Measurements from ENCODE around the gene SPPL2A. TPM values are rescaled to one million over a fixed set of nuclear protein-coding genes. Genes with fewer than 3 reads are reported as not detected.

The SPPL2A gene
- total RNA-seq, 4 donors from 2014 or later, result 122 to 132 (median 128) TPM

- no peaks in the 10 kb centered on the region for H3K9me3 ChIP-seq
- 94% methylated on average over 3 of the region's 3 CpGs for WGBS
- H3K27me3 ChIP-seq, result no peaks in the 10 kb centered on the region
- no peak overlapping the region for H3K27ac ChIP-seq (replicated peaks in 1 of 4)
- intact Hi-C loops (cut with DNase I), result no loop called here
- no peak overlapping the region for H3K4me3 ChIP-seq
- no peaks in the 10 kb centered on the region for H3K4me1 ChIP-seq
- no peak for DNase-seq (ENCODE audit: extremely low spot score)
- TF ChIP-seq POLR2A (IDR thresholded peaks at IDR 0.05; ENCODE audit: low read depth) (no peak), POLR2AphosphoS5 (IDR thresholded peaks at IDR 0.05) (no peak), EP300 (IDR thresholded peaks at IDR 0.05) (no peak)
- TF ChIP-seq, protein P1, sequence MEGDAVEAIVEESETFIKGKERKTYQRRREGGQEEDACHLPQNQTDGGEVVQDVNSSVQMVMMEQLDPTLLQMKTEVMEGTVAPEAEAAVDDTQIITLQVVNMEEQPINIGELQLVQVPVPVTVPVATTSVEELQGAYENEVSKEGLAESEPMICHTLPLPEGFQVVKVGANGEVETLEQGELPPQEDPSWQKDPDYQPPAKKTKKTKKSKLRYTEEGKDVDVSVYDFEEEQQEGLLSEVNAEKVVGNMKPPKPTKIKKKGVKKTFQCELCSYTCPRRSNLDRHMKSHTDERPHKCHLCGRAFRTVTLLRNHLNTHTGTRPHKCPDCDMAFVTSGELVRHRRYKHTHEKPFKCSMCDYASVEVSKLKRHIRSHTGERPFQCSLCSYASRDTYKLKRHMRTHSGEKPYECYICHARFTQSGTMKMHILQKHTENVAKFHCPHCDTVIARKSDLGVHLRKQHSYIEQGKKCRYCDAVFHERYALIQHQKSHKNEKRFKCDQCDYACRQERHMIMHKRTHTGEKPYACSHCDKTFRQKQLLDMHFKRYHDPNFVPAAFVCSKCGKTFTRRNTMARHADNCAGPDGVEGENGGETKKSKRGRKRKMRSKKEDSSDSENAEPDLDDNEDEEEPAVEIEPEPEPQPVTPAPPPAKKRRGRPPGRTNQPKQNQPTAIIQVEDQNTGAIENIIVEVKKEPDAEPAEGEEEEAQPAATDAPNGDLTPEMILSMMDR (IDR thresholded peaks at IDR 0.05), result no peak
- peaks cover 13 to 45% (median 26%) of the 10 kb centered on the region in 4 donors for H3K36me3 ChIP-seq
Measured at GRCh38 chr15:50712018-50712417, 53.5 kb downstream of the SPPL2A start.

- Histone ChIP-seq H3K36me3 (peaks cover 15 to 48% (median 27%) of the 10 kb centered on the region in 4 donors), H3K27me3 (no peaks in the 10 kb centered on the region), H3K27ac (replicated peaks in 1 of 4) (no peak overlapping the region), H3K4me3 (no peak overlapping the region), H3K9me3 (no peaks in the 10 kb centered on the region), H3K4me1 (no peaks in the 10 kb centered on the region)
- intact Hi-C loops (cut with DNase I), result loop anchor here (2.0 kb wide), 1 partner anchor 20 kb away; no protein-coding TSS in a partner anchor
- no peak for DNase-seq (ENCODE audit: extremely low spot score)
- TF ChIP-seq, protein P1 (IDR thresholded peaks at IDR 0.05), result no peak
- TF ChIP-seq POLR2A (IDR thresholded peaks at IDR 0.05; ENCODE audit: low read depth), result no peak
- TF ChIP-seq EP300 (IDR thresholded peaks at IDR 0.05), result no peak
- TF ChIP-seq POLR2AphosphoS5 (IDR thresholded peaks at IDR 0.05), result no peak
Measured at GRCh38 chr15:50710585-50710984, 54.9 kb downstream of the SPPL2A start.

DNA sequence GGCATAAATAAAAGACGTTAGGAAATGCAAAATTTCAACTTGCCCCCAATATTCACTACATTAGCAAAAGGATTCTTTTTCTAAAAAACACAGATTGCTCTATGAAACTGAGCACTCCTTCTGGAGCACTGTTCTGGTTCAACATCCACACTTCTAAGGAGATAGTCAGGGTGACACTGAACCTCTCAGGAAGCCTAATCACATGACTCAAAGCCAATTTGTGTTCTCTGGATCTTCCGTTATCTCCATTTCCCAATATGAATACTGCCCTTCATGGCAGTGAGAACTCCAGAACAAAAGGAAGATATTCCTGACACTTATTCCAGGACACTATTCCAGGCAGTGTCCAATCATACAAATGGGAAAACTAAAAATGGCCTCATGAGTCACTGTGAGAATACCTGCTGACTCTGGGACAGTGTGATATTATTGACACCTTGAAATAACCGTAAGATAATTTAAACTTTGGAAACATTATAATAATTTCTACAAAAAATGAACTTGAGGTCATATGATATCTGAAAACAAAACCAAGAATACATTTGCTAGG, 57.6 kb downstream of the SPPL2A start:
- Histone ChIP-seq H3K27ac (replicated peaks in 1 of 4) (no peak overlapping the region), H3K4me3 (no peak overlapping the region), H3K36me3 (peaks cover 18 to 55% (median 30%) of the 10 kb centered on the region in 4 donors), H3K4me1 (no peaks in the 10 kb centered on the region), H3K9me3 (no peaks in the 10 kb centered on the region), H3K27me3 (no peaks in the 10 kb centered on the region)
- TF ChIP-seq POLR2A (IDR thresholded peaks at IDR 0.05; ENCODE audit: low read depth), result no peak
- TF ChIP-seq, protein P1 (IDR thresholded peaks at IDR 0.05), result no peak
- no peak for TF ChIP-seq POLR2AphosphoS5 (IDR thresholded peaks at IDR 0.05)
- TF ChIP-seq EP300 (IDR thresholded peaks at IDR 0.05), result no peak
- WGBS, result 88% methylated on average over 3 of the region's 3 CpGs
- no peak for DNase-seq (ENCODE audit: extremely low spot score)
- intact Hi-C loops (cut with DNase I), result no loop called here

DNA sequence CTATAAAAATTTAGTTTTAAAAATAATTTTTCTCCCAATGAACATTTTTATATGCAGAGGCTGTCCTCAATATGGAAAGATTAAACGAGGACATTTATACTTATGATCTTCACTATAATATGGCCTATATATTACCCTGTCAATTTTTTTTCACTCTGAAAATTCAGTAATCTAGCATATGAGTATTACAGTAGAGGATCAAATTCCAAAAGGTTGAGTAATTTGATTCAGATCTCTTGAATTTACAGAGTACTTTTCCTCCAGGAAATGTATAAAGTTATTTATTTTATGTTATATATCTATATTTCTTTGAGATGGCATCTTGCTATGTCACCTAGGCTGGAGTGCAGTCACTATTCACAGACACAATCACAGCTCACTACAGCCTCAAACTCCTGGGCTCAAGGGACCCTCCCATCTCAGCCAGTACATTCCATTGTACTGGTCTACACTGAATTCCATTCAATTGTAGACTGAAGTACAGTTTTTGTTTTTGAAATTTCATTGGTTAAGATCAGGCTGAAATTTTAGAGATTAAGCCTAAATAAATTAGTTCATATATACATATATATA, 62.7 kb downstream of the SPPL2A start:
- Histone ChIP-seq H3K27ac (replicated peaks in 1 of 4) (no peak overlapping the region), H3K9me3 (no peaks in the 10 kb centered on the region), H3K4me1 (peaks cover 0 to 5% (median 0%) of the 10 kb centered on the region in 4 donors), H3K4me3 (no peak overlapping the region), H3K36me3 (peaks cover 18 to 47% (median 22%) of the 10 kb centered on the region in 4 donors), H3K27me3 (no peaks in the 10 kb centered on the region)
- 80% methylated on average over 1 of the region's 1 CpG for WGBS
- DNase-seq (ENCODE audit: extremely low spot score), result no peak
- intact Hi-C loops (cut with DNase I), result no loop called here
- no peak for TF ChIP-seq EP300 (IDR thresholded peaks at IDR 0.05)
- TF ChIP-seq POLR2A (IDR thresholded peaks at IDR 0.05; ENCODE audit: low read depth), result no peak
- TF ChIP-seq POLR2AphosphoS5 (IDR thresholded peaks at IDR 0.05), result no peak
- TF ChIP-seq, protein P1 (IDR thresholded peaks at IDR 0.05), result no peak
